Fibroblast of peridontal ligament (primary cell): ENCODE results near the gene PCAT6.
"Not testable (repeated sequence)": the region's sequence is repeated elsewhere in the genome, so short reads cannot be mapped to it uniquely, and the experiment has no call there.

Experiments used
- DNase-seq: peaks from one replicate; pipeline ENCODE4 v3.0.0-alpha.2; 2010; ENCODE audit errors: extremely low read depth

The PCAT6 gene

GRCh38 chr1:202810615-202811295 lies at the start of gene PCAT6:
TSS of gene PCAT6 (plus strand) at chr1:202810954.
- DNase-seq, result peak; percentile 92

- no peak for DNase-seq
These were observed 48.7 kb upstream of the PCAT6 start for GRCh38 chr1:202762019-202762418.

GRCh38 chr1:202765721-202766120 lies 45.0 kb upstream of the PCAT6 start:
- DNase-seq, result peak; percentile 8

- no peak for DNase-seq
These were observed 40.6 kb upstream of the PCAT6 start for GRCh38 chr1:202770135-202770534.

- DNase-seq, result no peak
These were observed 29.6 kb upstream of the PCAT6 start for GRCh38 chr1:202781180-202781579.

- no peak for DNase-seq
These were observed 23.9 kb upstream of the PCAT6 start for GRCh38 chr1:202786804-202787203.

GRCh38 chr1:202788800-202789199 lies 22.0 kb upstream of the PCAT6 start:
- no peak for DNase-seq

GRCh38 chr1:202791077-202791747 lies 19.5 kb upstream of the PCAT6 start:
- DNase-seq, result no peak

- DNase-seq, result no peak
These were observed 16.6 kb upstream of the PCAT6 start for GRCh38 chr1:202794051-202794740.

- DNase-seq, result not testable (repeated sequence)
These were observed 15.8 kb upstream of the PCAT6 start for GRCh38 chr1:202794931-202795330.

GRCh38 chr1:202796670-202797069 lies 14.1 kb upstream of the PCAT6 start:
- no peak for DNase-seq

- no peak for DNase-seq
These were observed 12.5 kb upstream of the PCAT6 start for GRCh38 chr1:202798260-202798659.

- no peak for DNase-seq
These were observed 11.9 kb upstream of the PCAT6 start for GRCh38 chr1:202798792-202799331.

GRCh38 chr1:202800742-202801141 lies 10.0 kb upstream of the PCAT6 start:
- DNase-seq, result no peak

GRCh38 chr1:202801175-202801574 lies 9.6 kb upstream of the PCAT6 start:
- no peak for DNase-seq

- DNase-seq, result no peak
These were observed 8.7 kb upstream of the PCAT6 start for GRCh38 chr1:202802034-202802433.

GRCh38 chr1:202802998-202803932 lies 7.5 kb upstream of the PCAT6 start:
- peak; percentile 49 for DNase-seq

GRCh38 chr1:202804126-202804525 lies 6.6 kb upstream of the PCAT6 start:
- no peak for DNase-seq

- DNase-seq, result peak; percentile 31
These were observed 4.6 kb upstream of the PCAT6 start for GRCh38 chr1:202805886-202806844.

- DNase-seq, result no peak
These were observed 3.8 kb upstream of the PCAT6 start for GRCh38 chr1:202806845-202807450.
